HEK293 (cell line): ENCODE measurements around the gene GJA1.

ENCODE experiments used
- GLI2 ChIP-seq: fragments of 450-650 bp; formaldehyde crosslinking; IDR thresholded peaks from 2 replicates; pipeline ENCODE4; 2017; ENCODE audit warnings: missing biosample characterization, missing genetic modification characterization, low read depth, borderline replicate concordance
- MEIS1 ChIP-seq: sonication (generic); formaldehyde crosslinking; IDR thresholded peaks from 2 replicates; pipeline ENCODE4 v1.8.1; 2022; ENCODE audit warnings: missing genetic modification reagents, mild to moderate bottlenecking, borderline replicate concordance
- ZBTB8A ChIP-seq: fragments of 450-650 bp; formaldehyde crosslinking; IDR thresholded peaks from 2 replicates; pipeline ENCODE4 v1.5.1; 2016; ENCODE audit warnings: missing biosample characterization, missing genetic modification characterization
- ZFP41 ChIP-seq: fragments of 450-650 bp; formaldehyde crosslinking; IDR thresholded peaks from 2 replicates; pipeline ENCODE4 v1.5.1; 2016; ENCODE audit warnings: missing biosample characterization, missing genetic modification characterization, borderline replicate concordance
- ZNF121 ChIP-seq: fragments of 450-650 bp; formaldehyde crosslinking; IDR thresholded peaks from 2 replicates; pipeline ENCODE4 v1.5.1; 2016; ENCODE audit warnings: missing biosample characterization, missing genetic modification characterization
- ZNF132 ChIP-seq: fragments of 450-650 bp; formaldehyde crosslinking; IDR thresholded peaks from 2 replicates; pipeline ENCODE4 v1.5.1; 2017; ENCODE audit warnings: missing biosample characterization, missing genetic modification characterization, borderline replicate concordance
- ZNF157 ChIP-seq: fragments of 450-650 bp; formaldehyde crosslinking; IDR thresholded peaks from 2 replicates; pipeline ENCODE4 v1.5.1; 2016; ENCODE audit warnings: missing biosample characterization, missing genetic modification characterization
- ZNF211 ChIP-seq: fragments of 450-650 bp; formaldehyde crosslinking; IDR thresholded peaks from 2 replicates; pipeline ENCODE4 v1.5.1; 2016; ENCODE audit warnings: low read depth, missing biosample characterization, missing genetic modification characterization
- ZNF37A ChIP-seq: fragments of 450-650 bp; IDR thresholded peaks from 2 replicates; pipeline ENCODE4 v1.5.1; 2018; ENCODE audit warnings: missing biosample characterization, missing genetic modification characterization
- ZNF404 ChIP-seq: fragments of 450-650 bp; formaldehyde crosslinking; IDR thresholded peaks from 2 replicates; pipeline ENCODE4 v1.5.1; 2017; ENCODE audit warnings: missing biosample characterization, missing genetic modification characterization
- ZNF426 ChIP-seq: fragments of 450-650 bp; formaldehyde crosslinking; IDR thresholded peaks from 2 replicates; pipeline ENCODE4 v1.5.1; 2017; ENCODE audit warnings: missing biosample characterization, missing genetic modification characterization, mild to moderate bottlenecking, inconsistent platforms, moderate library complexity
- ZNF561 ChIP-seq: fragments of 450-650 bp; IDR thresholded peaks from 2 replicates; pipeline ENCODE4 v1.5.1; 2018; ENCODE audit warnings: missing biosample characterization, missing genetic modification characterization, borderline replicate concordance
- ZNF660 ChIP-seq: fragments of 450-650 bp; IDR thresholded peaks from 2 replicates; pipeline ENCODE4 v1.5.1; 2018; ENCODE audit warnings: missing biosample characterization, mild to moderate bottlenecking, missing genetic modification characterization
- ZXDB ChIP-seq: fragments of 450-650 bp; formaldehyde crosslinking; IDR thresholded peaks from 2 replicates; pipeline ENCODE4 v1.5.1; 2016; ENCODE audit warnings: missing biosample characterization, missing genetic modification characterization
- TF ChIP-seq, protein P1 (sequence below): fragments of 450-650 bp; formaldehyde crosslinking; IDR thresholded peaks from 2 replicates; pipeline ENCODE4 v1.5.1; 2016; ENCODE audit warnings: missing biosample characterization, missing genetic modification characterization
- TF ChIP-seq, protein P2 (sequence below): fragments of 450-650 bp; formaldehyde crosslinking; conservative IDR thresholded peaks from 2 replicates; pipeline ENCODE4 v1.5.1; 2016; ENCODE audit warnings: low read depth, missing biosample characterization, missing genetic modification characterization
- TF ChIP-seq, protein P3 (sequence below): fragments of 450-650 bp; IDR thresholded peaks from 2 replicates; pipeline ENCODE4 v1.5.1; 2018; ENCODE audit warnings: missing biosample characterization, mild to moderate bottlenecking, missing genetic modification characterization
- TF ChIP-seq, protein P4 (sequence below): fragments of 450-650 bp; formaldehyde crosslinking; conservative IDR thresholded peaks from 2 replicates; pipeline ENCODE4 v1.5.1; 2016; ENCODE audit warnings: low read depth, missing biosample characterization, missing genetic modification characterization
- TF ChIP-seq, protein P5 (sequence below): fragments of 450-650 bp; formaldehyde crosslinking; IDR thresholded peaks from 2 replicates; pipeline ENCODE4 v1.5.1; 2016; ENCODE audit warnings: missing biosample characterization, missing genetic modification characterization
- TF ChIP-seq, protein P6 (sequence below): fragments of 450-650 bp; formaldehyde crosslinking; IDR thresholded peaks from 2 replicates; pipeline ENCODE4 v1.5.1; 2017; ENCODE audit warnings: missing biosample characterization, missing genetic modification characterization
- TF ChIP-seq, protein P7 (sequence below): fragments of 450-650 bp; formaldehyde crosslinking; IDR thresholded peaks from 2 replicates; pipeline ENCODE4 v1.5.1; 2017; ENCODE audit warnings: missing biosample characterization, missing genetic modification characterization

GJA1 gene

DNA sequence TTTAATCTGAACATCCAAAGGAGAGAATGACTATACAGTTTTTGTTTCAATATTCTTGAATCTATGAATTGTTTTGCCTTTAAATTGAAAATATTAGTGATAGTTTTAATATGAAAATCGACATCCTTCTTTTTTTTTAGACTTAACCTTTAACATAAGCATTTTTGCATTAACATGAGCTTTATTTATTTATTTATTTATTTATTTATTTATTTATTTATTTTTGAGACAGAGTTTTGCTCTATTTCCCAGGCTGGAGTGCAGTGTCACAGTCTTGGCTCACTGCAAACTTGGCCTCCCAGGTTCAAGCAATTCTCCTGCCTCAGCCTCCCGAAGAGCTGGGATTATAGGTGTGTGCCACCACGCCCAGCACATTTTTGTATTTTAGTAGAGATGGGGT is 27.6 kb downstream of the GJA1 start (continued):
- TF ChIP-seq, protein P1, sequence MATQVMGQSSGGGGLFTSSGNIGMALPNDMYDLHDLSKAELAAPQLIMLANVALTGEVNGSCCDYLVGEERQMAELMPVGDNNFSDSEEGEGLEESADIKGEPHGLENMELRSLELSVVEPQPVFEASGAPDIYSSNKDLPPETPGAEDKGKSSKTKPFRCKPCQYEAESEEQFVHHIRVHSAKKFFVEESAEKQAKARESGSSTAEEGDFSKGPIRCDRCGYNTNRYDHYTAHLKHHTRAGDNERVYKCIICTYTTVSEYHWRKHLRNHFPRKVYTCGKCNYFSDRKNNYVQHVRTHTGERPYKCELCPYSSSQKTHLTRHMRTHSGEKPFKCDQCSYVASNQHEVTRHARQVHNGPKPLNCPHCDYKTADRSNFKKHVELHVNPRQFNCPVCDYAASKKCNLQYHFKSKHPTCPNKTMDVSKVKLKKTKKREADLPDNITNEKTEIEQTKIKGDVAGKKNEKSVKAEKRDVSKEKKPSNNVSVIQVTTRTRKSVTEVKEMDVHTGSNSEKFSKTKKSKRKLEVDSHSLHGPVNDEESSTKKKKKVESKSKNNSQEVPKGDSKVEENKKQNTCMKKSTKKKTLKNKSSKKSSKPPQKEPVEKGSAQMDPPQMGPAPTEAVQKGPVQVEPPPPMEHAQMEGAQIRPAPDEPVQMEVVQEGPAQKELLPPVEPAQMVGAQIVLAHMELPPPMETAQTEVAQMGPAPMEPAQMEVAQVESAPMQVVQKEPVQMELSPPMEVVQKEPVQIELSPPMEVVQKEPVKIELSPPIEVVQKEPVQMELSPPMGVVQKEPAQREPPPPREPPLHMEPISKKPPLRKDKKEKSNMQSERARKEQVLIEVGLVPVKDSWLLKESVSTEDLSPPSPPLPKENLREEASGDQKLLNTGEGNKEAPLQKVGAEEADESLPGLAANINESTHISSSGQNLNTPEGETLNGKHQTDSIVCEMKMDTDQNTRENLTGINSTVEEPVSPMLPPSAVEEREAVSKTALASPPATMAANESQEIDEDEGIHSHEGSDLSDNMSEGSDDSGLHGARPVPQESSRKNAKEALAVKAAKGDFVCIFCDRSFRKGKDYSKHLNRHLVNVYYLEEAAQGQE = peak; percentile 64
- TF ChIP-seq GLI2 (tag by site-specific recombination) (no peak), ZNF404 (tag by site-specific recombination) (no peak), ZNF426 (tag by site-specific recombination) (peak; percentile 82), ZBTB8A (tag by site-specific recombination) (peak; percentile 71), ZNF211 (tag by site-specific recombination) (no peak), ZNF157 (tag by site-specific recombination) (no peak), ZNF561 (tag by site-specific recombination) (no peak), ZFP41 (no peak), ZNF121 (tag by site-specific recombination) (no peak), ZXDB (tag by site-specific recombination) (peak; percentile 34; the same call in 1 of the 2 replicates), ZNF37A (tag by site-specific recombination) (no peak), ZNF132 (tag by site-specific recombination) (no peak), ZNF660 (tag by site-specific recombination) (no peak), MEIS1 (CRISPR knock-in tag) (no peak)
- TF ChIP-seq, protein P2, sequence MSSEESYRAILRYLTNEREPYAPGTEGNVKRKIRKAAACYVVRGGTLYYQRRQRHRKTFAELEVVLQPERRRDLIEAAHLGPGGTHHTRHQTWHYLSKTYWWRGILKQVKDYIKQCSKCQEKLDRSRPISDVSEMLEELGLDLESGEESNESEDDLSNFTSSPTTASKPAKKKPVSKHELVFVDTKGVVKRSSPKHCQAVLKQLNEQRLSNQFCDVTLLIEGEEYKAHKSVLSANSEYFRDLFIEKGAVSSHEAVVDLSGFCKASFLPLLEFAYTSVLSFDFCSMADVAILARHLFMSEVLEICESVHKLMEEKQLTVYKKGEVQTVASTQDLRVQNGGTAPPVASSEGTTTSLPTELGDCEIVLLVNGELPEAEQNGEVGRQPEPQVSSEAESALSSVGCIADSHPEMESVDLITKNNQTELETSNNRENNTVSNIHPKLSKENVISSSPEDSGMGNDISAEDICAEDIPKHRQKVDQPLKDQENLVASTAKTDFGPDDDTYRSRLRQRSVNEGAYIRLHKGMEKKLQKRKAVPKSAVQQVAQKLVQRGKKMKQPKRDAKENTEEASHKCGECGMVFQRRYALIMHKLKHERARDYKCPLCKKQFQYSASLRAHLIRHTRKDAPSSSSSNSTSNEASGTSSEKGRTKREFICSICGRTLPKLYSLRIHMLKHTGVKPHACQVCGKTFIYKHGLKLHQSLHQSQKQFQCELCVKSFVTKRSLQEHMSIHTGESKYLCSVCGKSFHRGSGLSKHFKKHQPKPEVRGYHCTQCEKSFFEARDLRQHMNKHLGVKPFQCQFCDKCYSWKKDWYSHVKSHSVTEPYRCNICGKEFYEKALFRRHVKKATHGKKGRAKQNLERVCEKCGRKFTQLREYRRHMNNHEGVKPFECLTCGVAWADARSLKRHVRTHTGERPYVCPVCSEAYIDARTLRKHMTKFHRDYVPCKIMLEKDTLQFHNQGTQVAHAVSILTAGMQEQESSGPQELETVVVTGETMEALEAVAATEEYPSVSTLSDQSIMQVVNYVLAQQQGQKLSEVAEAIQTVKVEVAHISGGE = peak; percentile 73
- TF ChIP-seq, protein P3, sequence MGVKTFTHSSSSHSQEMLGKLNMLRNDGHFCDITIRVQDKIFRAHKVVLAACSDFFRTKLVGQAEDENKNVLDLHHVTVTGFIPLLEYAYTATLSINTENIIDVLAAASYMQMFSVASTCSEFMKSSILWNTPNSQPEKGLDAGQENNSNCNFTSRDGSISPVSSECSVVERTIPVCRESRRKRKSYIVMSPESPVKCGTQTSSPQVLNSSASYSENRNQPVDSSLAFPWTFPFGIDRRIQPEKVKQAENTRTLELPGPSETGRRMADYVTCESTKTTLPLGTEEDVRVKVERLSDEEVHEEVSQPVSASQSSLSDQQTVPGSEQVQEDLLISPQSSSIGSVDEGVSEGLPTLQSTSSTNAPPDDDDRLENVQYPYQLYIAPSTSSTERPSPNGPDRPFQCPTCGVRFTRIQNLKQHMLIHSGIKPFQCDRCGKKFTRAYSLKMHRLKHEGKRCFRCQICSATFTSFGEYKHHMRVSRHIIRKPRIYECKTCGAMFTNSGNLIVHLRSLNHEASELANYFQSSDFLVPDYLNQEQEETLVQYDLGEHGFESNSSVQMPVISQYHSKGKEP (tag by site-specific recombination) = no peak
- TF ChIP-seq, protein P4, sequence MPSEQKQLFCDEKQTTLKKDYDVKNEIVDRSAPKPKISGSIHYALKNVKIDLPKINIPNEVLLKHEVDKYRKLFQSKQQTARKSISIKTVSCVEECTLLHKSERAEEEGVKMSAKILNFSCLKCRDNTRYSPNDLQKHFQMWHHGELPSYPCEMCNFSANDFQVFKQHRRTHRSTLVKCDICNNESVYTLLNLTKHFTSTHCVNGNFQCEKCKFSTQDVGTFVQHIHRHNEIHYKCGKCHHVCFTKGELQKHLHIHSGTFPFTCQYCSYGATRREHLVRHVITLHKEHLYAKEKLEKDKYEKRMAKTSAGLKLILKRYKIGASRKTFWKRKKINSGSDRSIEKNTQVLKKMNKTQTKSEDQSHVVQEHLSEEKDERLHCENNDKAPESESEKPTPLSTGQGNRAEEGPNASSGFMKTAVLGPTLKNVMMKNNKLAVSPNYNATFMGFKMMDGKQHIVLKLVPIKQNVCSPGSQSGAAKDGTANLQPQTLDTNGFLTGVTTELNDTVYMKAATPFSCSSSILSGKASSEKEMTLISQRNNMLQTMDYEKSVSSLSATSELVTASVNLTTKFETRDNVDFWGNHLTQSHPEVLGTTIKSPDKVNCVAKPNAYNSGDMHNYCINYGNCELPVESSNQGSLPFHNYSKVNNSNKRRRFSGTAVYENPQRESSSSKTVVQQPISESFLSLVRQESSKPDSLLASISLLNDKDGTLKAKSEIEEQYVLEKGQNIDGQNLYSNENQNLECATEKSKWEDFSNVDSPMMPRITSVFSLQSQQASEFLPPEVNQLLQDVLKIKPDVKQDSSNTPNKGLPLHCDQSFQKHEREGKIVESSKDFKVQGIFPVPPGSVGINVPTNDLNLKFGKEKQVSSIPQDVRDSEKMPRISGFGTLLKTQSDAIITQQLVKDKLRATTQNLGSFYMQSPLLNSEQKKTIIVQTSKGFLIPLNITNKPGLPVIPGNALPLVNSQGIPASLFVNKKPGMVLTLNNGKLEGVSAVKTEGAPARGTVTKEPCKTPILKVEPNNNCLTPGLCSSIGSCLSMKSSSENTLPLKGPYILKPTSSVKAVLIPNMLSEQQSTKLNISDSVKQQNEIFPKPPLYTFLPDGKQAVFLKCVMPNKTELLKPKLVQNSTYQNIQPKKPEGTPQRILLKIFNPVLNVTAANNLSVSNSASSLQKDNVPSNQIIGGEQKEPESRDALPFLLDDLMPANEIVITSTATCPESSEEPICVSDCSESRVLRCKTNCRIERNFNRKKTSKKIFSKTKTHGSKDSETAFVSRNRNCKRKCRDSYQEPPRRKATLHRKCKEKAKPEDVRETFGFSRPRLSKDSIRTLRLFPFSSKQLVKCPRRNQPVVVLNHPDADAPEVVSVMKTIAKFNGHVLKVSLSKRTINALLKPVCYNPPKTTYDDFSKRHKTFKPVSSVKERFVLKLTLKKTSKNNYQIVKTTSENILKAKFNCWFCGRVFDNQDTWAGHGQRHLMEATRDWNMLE (tag by site-specific recombination) = peak; percentile 77
- TF ChIP-seq, protein P5, sequence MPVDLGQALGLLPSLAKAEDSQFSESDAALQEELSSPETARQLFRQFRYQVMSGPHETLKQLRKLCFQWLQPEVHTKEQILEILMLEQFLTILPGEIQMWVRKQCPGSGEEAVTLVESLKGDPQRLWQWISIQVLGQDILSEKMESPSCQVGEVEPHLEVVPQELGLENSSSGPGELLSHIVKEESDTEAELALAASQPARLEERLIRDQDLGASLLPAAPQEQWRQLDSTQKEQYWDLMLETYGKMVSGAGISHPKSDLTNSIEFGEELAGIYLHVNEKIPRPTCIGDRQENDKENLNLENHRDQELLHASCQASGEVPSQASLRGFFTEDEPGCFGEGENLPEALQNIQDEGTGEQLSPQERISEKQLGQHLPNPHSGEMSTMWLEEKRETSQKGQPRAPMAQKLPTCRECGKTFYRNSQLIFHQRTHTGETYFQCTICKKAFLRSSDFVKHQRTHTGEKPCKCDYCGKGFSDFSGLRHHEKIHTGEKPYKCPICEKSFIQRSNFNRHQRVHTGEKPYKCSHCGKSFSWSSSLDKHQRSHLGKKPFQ = no peak
- TF ChIP-seq, protein P6, sequence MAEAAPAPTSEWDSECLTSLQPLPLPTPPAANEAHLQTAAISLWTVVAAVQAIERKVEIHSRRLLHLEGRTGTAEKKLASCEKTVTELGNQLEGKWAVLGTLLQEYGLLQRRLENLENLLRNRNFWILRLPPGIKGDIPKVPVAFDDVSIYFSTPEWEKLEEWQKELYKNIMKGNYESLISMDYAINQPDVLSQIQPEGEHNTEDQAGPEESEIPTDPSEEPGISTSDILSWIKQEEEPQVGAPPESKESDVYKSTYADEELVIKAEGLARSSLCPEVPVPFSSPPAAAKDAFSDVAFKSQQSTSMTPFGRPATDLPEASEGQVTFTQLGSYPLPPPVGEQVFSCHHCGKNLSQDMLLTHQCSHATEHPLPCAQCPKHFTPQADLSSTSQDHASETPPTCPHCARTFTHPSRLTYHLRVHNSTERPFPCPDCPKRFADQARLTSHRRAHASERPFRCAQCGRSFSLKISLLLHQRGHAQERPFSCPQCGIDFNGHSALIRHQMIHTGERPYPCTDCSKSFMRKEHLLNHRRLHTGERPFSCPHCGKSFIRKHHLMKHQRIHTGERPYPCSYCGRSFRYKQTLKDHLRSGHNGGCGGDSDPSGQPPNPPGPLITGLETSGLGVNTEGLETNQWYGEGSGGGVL (tag by site-specific recombination) = no peak
- TF ChIP-seq, protein P7, sequence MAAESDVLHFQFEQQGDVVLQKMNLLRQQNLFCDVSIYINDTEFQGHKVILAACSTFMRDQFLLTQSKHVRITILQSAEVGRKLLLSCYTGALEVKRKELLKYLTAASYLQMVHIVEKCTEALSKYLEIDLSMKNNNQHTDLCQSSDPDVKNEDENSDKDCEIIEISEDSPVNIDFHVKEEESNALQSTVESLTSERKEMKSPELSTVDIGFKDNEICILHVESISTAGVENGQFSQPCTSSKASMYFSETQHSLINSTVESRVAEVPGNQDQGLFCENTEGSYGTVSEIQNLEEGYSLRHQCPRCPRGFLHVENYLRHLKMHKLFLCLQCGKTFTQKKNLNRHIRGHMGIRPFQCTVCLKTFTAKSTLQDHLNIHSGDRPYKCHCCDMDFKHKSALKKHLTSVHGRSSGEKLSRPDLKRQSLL (tag by site-specific recombination) = no peak
